Central memory CD4-positive, alpha-beta T cell (primary cell): Measurements from ENCODE around the gene USP40.

ENCODE experiments used
- DNase-seq: peaks from one replicate; pipeline ENCODE4 v3.0.0; 2022

The USP40 gene

DNA sequence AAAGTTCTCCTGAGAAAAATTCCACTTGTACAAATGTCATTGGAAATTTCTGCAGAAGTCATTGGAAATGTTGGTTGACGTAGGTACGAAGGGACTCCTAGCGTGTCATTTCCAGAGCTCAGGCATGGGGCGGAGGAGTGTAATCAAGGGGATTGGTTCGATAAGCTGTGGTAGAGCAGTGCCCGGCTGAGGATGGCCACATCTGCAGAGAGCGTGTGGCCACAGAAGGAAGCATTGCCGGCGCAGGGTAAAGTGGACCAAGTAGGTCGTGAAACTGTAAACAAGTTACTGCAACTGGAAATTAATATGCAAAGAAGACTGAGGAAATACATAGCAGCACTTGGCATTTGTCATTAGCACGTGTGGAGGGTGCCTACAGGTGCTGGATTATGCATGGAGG is 110.5 kb downstream of the USP40 start:
- DNase-seq = no peak

DNA sequence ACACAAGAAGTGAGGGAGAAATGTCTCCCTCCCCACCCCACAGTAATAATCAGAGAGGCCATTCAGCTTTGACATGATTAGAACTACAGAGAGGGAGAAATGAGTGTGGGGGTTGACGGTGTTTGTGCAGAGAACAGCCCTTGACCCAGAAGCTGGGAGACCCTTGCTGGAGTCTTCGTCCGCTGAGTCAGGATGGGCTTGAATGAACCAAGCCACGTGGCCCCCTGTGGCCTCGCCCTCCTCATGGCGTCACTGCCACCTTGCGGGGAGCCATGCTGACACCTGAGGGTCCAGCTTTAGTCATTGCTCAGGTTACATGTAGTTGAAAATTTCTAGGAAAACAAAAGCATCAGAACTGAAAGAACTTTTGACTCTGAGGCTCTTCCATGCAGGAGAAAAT is 111.1 kb downstream of the USP40 start:
- DNase-seq = no peak

DNA sequence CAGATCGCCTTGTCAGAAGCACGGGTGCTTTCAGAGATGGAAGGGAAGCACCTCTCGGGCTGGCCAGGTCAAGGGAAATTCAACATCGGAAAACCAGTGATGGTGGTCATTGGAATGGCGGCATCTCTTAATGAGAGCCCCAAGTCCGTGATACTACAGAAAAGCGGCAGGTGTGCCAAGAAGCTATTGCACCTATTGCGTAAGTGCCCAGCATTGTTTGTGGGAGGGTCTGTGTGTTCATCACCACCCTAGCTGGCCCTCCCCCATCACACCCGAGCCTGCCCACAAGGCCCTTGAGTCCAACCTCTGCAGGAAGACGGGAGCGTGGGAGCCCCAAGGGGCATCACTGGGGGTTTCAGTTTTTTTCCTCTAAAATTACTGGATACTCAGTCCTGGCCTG is 111.6 kb downstream of the USP40 start:
- DNase-seq = no peak

- DNase-seq = no peak
Measured at GRCh38 chr2:233453916-233454315, 112.7 kb downstream of the USP40 start.

DNA sequence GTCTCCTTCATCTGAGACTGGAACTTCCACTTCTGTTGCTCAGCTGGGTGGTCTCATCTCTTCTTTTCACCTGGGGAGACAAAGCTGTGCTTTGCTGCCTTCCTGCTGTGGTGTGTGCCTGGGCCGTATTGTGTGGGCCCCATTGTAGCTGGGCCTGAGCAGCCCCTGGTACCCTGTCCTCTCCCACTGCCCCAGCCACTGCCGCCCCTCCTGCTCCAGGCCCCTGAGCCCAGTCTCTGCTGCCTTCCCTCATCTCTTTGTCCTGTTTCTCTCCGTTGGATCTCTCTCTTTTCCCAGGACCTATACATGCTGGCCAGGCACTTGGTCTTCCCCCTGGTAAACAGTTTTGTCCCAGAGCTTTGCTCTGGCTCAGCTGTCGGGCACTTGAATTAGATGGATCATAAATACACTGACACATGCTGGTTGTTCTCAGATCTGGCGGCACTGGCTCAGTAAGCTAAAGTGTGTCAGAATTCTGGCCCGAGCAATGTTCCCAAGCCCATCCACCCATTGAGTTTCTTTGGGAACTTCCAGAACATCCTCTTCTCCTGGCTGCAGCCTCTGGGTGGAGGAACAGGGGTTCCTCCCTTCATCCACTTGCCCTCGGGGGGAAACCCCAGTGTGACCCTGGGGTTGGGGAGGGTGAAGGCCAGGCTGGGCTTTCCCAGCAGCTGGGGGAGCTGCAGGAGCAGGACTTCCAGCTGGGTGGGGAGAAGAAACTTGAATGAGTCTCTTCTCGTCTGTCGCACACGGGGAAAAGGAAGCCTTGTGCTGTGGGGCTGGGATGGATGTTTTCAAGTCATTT is 113.3 kb downstream of the USP40 start:
- no peak for DNase-seq

DNA sequence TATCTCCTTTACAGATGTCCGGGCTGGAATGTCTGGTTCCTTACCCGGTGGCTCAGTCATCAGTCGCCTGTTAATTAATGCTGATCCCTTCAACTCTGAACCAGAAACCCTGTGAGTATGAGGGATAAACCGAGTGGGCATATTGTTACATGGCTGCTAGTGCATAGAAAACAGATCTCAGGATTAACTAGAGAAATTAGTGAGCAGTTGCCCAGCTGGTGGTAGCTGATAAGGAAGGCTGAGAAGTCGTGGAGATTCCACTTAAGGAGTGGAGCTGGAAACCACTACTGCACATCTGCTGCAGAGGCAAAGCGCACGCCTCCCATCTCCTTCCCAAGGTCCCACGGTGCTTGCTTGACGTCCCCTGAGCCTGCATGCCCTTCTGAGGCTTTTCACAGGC is 114.6 kb downstream of the USP40 start:
- DNase-seq = no peak

GRCh38 chr2:233450864-233451575 is 115.6 kb downstream of the USP40 start:
- no peak for DNase-seq

GRCh38 chr2:233449921-233450863 is 116.4 kb downstream of the USP40 start:
- DNase-seq = no peak

DNA sequence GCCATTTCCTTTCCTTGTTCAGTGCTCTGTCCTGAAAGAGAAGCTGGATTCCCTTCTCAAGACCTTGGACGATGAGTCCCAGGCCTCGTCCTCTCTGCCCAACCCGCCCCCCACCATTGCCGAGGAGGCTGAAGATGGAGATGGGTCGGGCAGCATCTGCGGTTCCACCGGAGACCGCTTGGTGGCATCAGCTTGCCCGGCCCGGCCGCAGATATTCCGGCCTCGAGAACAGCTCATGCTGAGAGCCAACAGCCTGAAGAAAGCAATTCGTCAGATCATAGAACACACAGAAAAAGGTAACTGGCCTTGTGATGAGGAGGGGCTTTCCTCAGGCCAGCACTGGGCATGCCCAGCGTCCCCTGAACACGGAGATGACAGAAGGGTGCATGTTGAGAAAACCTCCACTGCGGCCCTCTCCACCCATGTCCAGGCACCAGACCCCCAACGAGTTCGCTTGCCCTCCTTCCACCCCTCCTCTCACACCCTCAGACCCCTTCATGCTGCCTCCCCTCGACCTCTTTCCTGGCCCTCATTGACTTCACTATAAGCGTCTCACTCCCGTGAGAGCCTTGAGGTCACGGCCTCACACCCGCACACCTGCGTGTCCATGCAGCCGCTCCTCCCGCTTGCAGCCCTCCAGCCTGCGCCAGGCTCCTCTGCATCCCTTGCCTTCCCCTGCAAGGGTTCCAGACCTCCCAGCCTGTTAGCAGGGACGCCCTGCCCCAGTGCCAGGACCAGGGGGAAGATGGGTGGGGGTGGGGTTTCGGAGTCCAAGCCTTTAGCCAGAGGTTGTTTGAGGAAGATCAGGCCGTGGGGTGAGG is 117.3 kb downstream of the USP40 start:
- no peak for DNase-seq

- no peak for DNase-seq
Measured at GRCh38 chr2:233448575-233448974, 118.0 kb downstream of the USP40 start.

DNA sequence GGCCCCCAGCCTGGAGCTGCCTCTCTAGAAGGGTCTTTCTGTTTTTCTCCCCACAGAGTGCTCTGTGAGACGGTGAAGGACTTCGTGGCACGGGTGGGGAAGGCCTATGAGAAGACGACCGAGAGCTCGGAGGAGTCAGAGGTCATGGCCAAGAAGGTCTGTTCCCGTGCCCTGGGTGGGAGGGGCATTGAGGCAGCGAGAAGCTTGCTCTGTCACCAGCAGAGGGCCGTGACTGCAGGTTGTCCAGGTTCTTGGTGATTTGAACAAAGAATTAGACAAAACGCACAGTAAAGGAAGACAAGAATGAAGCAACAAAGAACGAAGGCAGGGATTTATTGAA is 118.4 kb downstream of the USP40 start:
- DNase-seq = no peak

DNA sequence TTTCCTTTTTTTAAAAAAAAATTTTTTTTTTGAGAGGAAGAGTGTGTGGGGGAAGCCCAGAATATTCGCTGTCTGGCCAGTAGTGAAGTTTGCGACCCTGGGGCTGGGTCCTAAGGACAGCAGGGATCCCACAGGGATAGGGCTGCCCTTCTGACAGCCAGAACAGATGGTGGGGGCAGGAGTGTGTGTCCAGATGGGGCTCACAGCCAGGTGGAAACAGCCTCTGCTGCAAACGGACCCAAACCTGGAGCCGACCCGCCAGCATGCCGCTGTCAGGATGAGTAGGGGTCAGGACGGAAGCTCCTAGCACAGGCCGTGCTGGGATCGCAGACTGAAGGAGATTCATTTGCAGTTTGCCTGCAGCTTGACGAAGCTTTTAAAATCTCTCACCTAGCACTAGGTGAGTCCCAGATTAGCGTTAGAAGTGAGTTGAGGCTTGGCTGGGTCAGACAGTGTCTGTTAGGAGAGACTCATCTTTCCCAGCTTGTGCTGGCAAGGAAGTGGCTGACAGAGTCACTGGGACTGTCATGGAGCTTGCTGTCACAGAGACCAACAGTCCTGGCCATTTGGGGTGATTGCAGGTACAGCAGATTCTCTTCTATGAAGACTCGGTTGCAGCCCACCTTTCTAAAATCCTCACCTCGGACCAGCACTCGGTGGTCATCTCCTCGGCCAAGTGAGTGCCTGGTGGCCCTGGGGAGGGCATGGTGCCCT is 118.9 kb downstream of the USP40 start:
- no peak for DNase-seq

DNA sequence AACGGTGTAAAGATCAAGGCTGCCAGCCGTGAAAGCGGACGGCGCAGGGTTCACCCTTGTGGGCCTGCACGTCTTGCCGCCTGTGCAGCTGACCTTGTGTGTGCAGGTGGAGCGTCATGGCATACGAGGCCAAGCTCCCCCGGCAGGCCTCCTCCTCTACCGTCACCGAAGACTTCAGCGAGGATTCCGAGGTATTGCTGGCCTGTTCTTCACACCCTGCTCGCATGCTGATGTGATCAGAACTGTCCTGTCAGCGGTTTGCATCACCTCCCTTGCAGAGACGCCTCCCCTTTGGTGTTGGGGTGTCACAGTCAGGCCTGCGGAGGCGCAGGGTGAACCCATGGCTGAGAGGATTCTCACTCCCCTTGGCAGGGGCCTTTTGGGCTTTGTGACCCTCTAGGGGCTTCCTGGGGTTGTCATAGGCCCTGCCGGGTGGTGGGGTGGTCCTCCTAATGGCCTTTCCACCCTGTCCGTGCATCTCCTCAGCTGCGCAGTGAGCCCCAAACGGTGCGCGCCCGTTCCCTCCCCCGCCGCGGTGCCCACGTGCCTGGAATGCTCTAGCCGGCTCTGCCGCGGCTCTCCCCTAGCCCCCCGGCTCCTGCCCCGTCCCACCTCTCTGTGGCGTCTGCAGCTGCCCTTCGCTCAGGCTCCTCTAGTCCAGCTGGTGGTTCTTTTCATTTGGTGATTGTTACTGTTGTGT is 119.8 kb downstream of the USP40 start:
- no peak for DNase-seq

DNA sequence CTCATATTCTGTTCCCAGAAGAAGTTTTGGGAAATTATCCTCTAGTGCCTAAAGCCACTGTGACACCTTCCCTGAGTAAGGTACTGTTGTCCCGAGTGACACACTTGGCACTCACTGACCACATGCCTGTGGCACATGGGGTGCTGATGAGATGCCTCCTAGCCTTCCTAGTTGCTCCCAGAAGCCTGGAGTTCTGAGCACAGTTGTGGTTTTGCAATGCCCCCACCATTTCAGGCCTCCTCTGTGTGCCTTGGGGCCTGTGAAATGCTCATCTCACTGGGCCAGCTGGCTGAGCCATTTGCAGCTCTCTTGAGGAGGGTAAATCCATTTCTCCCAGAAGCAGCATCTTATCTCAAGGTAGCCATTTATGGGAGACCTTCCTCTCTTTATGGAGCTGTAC is 120.5 kb downstream of the USP40 start:
- DNase-seq = no peak

DNA sequence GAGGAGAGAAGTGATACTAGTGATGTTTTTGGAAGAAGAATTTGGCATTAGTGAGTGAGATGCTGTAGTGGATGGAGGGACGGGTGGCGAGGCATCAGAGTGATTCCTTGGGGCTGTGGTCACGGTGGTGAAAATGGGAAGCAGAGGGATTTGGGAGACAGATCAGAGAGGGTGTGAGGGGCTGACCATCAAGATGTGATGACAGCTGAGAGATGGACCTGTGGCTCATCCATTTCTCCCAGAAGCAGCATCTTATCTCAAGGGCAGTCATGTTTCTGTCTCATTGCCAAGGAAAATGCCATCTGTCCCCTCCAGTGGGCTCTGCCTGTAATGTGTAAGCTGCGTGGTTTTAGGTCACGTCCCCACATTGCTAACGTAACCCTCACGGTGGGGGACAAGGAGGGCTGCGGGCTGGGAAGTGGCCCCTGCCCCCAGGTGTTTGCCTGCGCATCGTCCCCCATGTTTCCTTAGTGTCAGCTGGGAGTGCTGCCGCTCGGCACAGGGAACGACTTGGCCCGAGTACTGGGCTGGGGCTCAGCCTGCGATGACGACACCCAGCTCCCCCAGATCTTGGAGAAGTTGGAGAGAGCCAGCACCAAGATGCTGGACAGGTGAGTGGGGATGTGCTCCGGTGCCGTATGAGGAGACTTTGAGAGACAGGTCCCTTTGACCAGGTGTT is 121.3 kb downstream of the USP40 start:
- no peak for DNase-seq

DNA sequence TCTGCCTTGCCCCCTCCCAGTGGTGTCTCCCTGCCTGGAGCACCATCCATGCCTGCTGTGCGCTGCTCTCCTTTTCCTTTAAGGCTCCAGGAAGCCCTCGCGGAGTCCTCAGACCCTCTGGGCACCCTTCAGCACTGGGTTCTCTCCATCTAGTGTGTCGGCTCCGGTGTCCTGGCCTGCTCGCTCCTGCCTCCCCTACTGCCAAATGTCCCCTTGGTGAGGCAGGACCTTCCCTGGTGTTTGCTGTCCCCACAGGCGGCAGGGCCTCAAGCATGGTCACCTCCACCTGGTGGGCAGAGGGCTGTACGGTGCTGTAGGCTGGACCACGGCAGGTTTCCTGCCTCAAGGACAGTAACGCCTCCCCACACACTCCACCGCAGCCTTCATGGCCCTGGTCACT is 122.1 kb downstream of the USP40 start:
- no peak for DNase-seq

DNA sequence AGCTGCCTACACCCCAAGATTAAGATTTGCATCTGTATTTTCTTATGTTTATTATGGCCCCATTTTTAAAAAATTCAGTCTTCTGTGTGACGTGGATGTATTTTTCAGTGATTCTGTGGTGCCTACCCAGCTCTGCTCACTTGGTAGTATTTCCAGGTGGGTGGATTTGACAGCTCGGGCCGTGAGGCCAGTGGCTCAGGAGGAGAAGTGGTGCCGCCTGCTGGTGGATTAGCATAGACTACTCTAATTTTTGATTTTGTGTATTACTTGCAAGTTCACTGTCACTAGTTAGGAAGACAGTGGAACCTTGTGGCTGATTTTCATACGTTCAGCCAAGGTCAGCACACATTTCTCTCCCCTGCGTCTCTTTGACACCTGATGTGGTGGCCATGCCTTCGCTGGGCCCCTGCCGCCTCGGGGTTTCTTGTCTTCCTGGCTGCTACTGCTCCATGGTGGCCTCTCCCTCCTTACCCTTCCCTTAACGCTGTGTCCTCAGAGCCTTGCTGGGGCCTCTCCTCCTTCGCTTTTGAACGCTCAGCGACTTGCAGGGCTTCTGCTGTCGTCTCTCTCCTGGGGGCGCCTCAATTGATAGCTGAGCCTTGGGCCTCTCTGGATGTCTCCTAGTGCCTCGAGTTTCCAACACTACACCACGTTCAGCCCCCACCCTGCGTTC is 122.9 kb downstream of the USP40 start:
- peak; percentile 78 for DNase-seq

- DNase-seq = no peak
Measured at GRCh38 chr2:233442028-233442310, 124.6 kb downstream of the USP40 start.

GRCh38 chr2:233441161-233442027 is 125.2 kb downstream of the USP40 start:
- DNase-seq = no peak
